SK-N-SH treated with all-trans-retinoic acid at 6 μM for 48 hours (cell line): ENCODE data around the gene STK35.
"Not testable (repeated sequence)": the region's sequence is repeated elsewhere in the genome, so short reads cannot be mapped to it uniquely, and the experiment has no call there.

Source experiments
- ATAC-seq: fragments of 200-7000 bp; cut with Tn5 transposase; 3 replicates; pipeline ENCODE4 v1.9.1; 2020; ENCODE audit warnings: mild to moderate bottlenecking, moderate library complexity
- BACH2 ChIP-seq: fragments of 250-450 bp; sonication (Bioruptor Pico); IDR thresholded peaks from 2 replicates; pipeline ENCODE4 v1.9.0; 2021; ENCODE audit warnings: mild to moderate bottlenecking, borderline replicate concordance
- CSDC2 ChIP-seq: fragments of 250-450 bp; sonication (Bioruptor Pico); IDR thresholded peaks from 2 replicates; pipeline ENCODE4 v1.5.0; 2020; ENCODE audit warnings: mild to moderate bottlenecking, moderate library complexity
- ESRRG ChIP-seq: fragments of 250-450 bp; sonication (Bioruptor Pico); IDR thresholded peaks from 2 replicates; pipeline ENCODE4 v1.6.1; 2021; ENCODE audit warnings: mild to moderate bottlenecking
- ISL1 ChIP-seq: fragments of 250-450 bp; sonication (Bioruptor Pico); IDR thresholded peaks from 2 replicates; pipeline ENCODE4 v2.1.2; 2022; ENCODE audit warnings: mild to moderate bottlenecking, moderate library complexity
- OSR1 ChIP-seq: fragments of 250-450 bp; sonication (Bioruptor Pico); IDR thresholded peaks from 2 replicates; pipeline ENCODE4 v1.8.0; 2022; ENCODE audit warnings: moderate library complexity, mild to moderate bottlenecking, inconsistent platforms
- POU6F1 ChIP-seq: fragments of 250-450 bp; sonication (Bioruptor Pico); IDR thresholded peaks from 2 replicates; pipeline ENCODE4 v1.8.0; 2021; ENCODE audit warnings: low read depth, mild to moderate bottlenecking, moderate library complexity, borderline replicate concordance
- PPARA ChIP-seq: fragments of 250-450 bp; sonication (Bioruptor Pico); IDR thresholded peaks from 2 replicates; pipeline ENCODE4 v1.5.0; 2020; ENCODE audit warnings: mild to moderate bottlenecking, borderline replicate concordance
- RARB ChIP-seq: fragments of 250-450 bp; sonication (Bioruptor Pico); IDR thresholded peaks from 2 replicates; pipeline ENCODE4 v1.8.0; 2021; ENCODE audit warnings: mild to moderate bottlenecking, moderate library complexity
- SNAI2 ChIP-seq: fragments of 250-450 bp; sonication (Bioruptor Pico); IDR thresholded peaks from 2 replicates; pipeline ENCODE4 v1.5.0; 2020; ENCODE audit warnings: mild to moderate bottlenecking, moderate library complexity
- TOX ChIP-seq: fragments of 250-450 bp; sonication (Bioruptor Pico); IDR thresholded peaks from 2 replicates; pipeline ENCODE4 v1.8.0; 2021; ENCODE audit warnings: mild to moderate bottlenecking, moderate library complexity, borderline replicate concordance
- TSHZ2 ChIP-seq: fragments of 250-450 bp; sonication (Bioruptor Pico); IDR thresholded peaks from 2 replicates; pipeline ENCODE4 v1.5.0; 2020; ENCODE audit warnings: mild to moderate bottlenecking, moderate library complexity
- ZC3H10 ChIP-seq: fragments of 250-450 bp; sonication (Bioruptor Pico); IDR thresholded peaks from 2 replicates; pipeline ENCODE4 v1.5.1; 2021; ENCODE audit warnings: mild to moderate bottlenecking, moderate library complexity
- ZFP3 ChIP-seq: fragments of 250-450 bp; sonication (Bioruptor Pico); IDR thresholded peaks from 2 replicates; pipeline ENCODE4 v1.5.0; 2020; ENCODE audit warnings: mild to moderate bottlenecking, moderate library complexity
- ZFP30 ChIP-seq: fragments of 450-650 bp; formaldehyde crosslinking; IDR thresholded peaks from 2 replicates; pipeline ENCODE4 v1.5.0; 2022; ENCODE audit warnings: mild to moderate bottlenecking, moderate library complexity
- ZNF565 ChIP-seq: fragments of 450-650 bp; formaldehyde crosslinking; conservative IDR thresholded peaks from 2 replicates; pipeline ENCODE4 v1.5.0; 2020; ENCODE audit warnings: low read depth, mild to moderate bottlenecking, moderate library complexity
- ZNF70 ChIP-seq: fragments of 450-650 bp; formaldehyde crosslinking; IDR thresholded peaks from 2 replicates; pipeline ENCODE4 v1.5.0; 2020; ENCODE audit warnings: mild to moderate bottlenecking, moderate library complexity
- ZNF8 ChIP-seq: fragments of 450-650 bp; formaldehyde crosslinking; IDR thresholded peaks from 2 replicates; pipeline ENCODE4 v1.5.0; 2020; ENCODE audit warnings: mild to moderate bottlenecking, moderate library complexity

The STK35 gene

DNA sequence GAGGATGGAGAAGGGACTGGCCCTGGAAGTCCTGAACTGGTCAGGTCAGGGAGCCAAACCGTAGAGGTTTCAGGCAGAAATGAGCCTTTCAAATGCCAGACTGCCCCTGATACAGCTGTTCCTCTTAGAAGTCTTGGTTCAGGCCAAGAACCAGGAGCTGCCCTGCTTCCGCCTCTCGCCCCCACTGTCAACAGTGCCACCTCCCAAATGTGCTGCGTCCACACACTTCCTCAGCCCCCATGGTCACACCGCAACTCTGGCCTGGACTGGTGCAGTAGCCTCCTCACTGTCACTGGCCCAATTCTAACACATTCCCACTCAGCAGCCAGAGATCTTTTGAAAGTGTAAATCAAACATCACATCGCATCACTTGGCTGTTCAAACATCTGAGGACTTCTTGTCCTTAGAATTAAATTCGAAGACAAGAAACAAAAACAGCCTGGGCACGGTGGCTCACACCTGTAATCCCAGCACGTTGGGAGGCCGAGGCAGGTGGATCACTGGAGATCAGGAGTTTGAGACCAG, 69.7 kb downstream of the STK35 start:
- no peak for ATAC-seq
- TF ChIP-seq RARB (CRISPR knock-in tag), result no peak
- no peak for TF ChIP-seq SNAI2 (CRISPR knock-in tag)

- ATAC-seq, result not testable (repeated sequence)
Observed at GRCh38 chr20:2171840-2172239, 70.2 kb downstream of the STK35 start.

DNA sequence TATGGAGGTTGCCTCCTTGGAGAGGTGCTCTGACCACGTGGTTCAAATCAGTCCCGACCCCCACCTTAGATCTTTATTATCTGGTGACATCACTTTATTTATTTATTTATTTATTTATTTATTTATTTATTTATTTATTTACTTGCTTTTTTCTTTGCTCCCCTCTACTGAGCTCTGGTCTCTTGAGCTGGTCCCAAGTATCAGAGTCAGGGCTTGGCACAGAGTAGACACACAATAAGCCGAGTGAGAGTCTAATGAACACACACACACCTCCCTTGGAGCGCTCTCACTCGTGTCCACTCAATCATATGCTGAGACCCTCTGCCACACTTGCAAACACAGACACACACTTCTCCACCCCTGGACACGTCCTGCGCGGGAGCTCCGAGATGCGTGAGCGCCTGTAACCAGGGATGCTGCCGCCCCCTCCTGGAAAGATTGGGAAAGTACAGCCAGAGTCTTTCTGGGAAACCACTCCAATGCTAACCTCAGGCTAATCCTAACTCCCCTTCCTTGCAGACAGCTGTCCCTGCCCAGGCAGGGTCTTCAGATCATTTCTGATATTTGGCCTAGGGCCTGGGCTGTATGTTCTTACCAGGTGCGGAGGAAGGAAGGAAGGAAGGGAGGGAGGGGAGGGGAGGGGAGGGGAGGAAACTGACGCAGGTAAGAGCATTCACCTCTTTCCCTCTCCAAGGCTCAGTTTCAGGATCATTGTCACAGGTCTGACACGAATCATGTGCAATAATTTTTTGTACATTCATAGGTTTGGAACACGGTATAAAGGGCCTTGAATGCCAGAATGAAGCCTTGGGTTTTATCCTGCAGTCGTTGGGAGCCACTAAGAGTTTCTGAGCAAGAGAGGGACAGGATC, 70.9 kb downstream of the STK35 start:
- TF ChIP-seq POU6F1 (CRISPR knock-in tag) (no peak), PPARA (CRISPR knock-in tag) (no peak), SNAI2 (CRISPR knock-in tag) (no peak), ZC3H10 (CRISPR knock-in tag) (no peak), ZNF70 (CRISPR knock-in tag) (no peak), ZFP3 (CRISPR knock-in tag) (no peak), ESRRG (CRISPR knock-in tag) (no peak), OSR1 (CRISPR knock-in tag) (no peak), BACH2 (CRISPR knock-in tag) (no peak), ISL1 (CRISPR knock-in tag) (no peak), ZNF565 (CRISPR knock-in tag) (no peak)
- ATAC-seq, result peak; percentile 92

GRCh38 chr20:2173186-2173585, 71.6 kb downstream of the STK35 start:
- ATAC-seq, result no peak
- TF ChIP-seq ZFP3 (CRISPR knock-in tag), result no peak
- no peak for TF ChIP-seq ZC3H10 (CRISPR knock-in tag)
- no peak for TF ChIP-seq ZNF70 (CRISPR knock-in tag)
- TF ChIP-seq ZNF8 (CRISPR knock-in tag), result no peak
- no peak for TF ChIP-seq CSDC2
- no peak for TF ChIP-seq BACH2 (CRISPR knock-in tag)
- no peak for TF ChIP-seq TOX
- TF ChIP-seq, all 23 proteins: peak for 0

- ATAC-seq, result no peak
Observed at GRCh38 chr20:2174067-2174466, 72.4 kb downstream of the STK35 start.

DNA sequence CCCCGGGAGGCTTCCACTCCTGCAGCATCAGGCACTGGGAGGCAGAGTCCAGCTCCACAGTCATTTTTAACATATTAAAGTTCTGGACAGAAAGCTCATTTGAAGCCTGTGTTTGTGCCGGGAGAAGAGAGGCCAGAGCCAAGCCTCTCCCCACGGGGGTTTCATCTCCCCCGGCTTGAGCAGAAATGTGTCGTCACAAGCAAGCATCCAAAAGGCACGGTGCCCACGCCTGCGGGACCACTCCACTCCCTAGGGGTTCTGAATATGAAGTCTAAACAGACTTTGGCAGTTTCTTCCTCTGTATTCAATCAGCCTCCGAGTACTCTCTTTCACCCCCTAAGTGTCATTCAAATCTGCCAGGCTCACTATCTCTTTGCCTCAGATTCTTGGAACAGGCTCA, 75.3 kb downstream of the STK35 start:
- ATAC-seq, result no peak
- TF ChIP-seq ZNF565 (CRISPR knock-in tag), result no peak
- TF ChIP-seq ESRRG (CRISPR knock-in tag), result no peak
- no peak for TF ChIP-seq RARB (CRISPR knock-in tag)
- no peak for TF ChIP-seq TSHZ2 (CRISPR knock-in tag)
- TF ChIP-seq ZC3H10 (CRISPR knock-in tag), result no peak
- TF ChIP-seq ZFP30 (CRISPR knock-in tag), result no peak

More at GRCh38 chr20:2174067-2174466, 72.4 kb downstream of the STK35 start:
- TF ChIP-seq ZNF565 (CRISPR knock-in tag) (no peak), ISL1 (CRISPR knock-in tag) (no peak), POU6F1 (CRISPR knock-in tag) (no peak)
